SW 1271 (cell line): ENCODE measurements around the gene MAP1LC3B.

ENCODE experiments used
- DNase-seq, 2 experiments: peaks; one replicate each; lab custom pipeline; 2025; lab: John Stamatoyannopoulos, UW

Gene MAP1LC3B

GRCh38 chr16:87432330-87432915 is 40.3 kb downstream of the MAP1LC3B start:
- no peak for DNase-seq

- no peak for DNase-seq
Observed at GRCh38 chr16:87434146-87434667, 42.1 kb downstream of the MAP1LC3B start.

- DNase-seq = no peak
Observed at GRCh38 chr16:87435372-87436224, 43.5 kb downstream of the MAP1LC3B start.

GRCh38 chr16:87436225-87437172 is 44.4 kb downstream of the MAP1LC3B start:
- DNase-seq = no peak

DNA sequence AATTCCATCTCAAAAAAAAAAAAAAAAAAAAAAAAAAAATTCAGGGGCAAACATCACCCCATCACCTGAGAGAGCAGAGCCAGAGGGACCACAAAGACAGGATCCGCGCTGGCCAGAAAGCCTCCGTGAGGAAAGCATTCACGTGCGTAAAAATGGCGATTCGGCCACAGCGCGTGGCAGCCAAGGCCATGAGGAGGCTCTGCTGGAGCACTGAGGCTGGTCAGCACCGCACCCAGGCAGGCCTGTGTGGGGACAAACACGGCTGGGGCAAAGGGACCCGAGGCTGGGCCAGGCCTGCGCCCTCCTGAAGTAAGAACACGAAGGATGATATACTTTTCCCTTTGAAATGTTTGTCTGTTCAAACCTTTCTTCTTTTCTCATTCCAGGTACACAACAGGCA is 45.2 kb downstream of the MAP1LC3B start:
- DNase-seq = no peak

- DNase-seq = no peak
Observed at GRCh38 chr16:87437911-87438610, 45.9 kb downstream of the MAP1LC3B start.

GRCh38 chr16:87438611-87438985 is 46.5 kb downstream of the MAP1LC3B start:
- no peak for DNase-seq

DNA sequence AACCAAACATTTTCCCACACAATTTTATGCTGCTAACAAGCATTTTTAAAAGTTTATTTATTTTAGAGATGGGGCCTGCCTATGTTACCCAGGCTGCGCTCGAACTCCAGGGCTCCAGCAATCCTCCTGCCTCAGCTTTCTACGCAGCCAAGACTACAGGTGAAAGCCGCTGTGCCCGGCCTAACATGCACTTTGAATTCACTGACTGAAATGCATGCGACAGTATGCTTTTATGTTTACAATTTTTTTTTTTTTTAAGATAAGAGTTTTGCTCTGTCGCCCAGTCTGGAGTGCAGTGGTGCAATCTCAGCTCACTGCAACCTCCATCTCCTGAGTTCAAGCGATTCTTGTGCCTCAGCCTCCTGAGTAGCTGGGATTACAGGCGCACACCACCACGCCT is 47.8 kb downstream of the MAP1LC3B start:
- DNase-seq = no peak

DNA sequence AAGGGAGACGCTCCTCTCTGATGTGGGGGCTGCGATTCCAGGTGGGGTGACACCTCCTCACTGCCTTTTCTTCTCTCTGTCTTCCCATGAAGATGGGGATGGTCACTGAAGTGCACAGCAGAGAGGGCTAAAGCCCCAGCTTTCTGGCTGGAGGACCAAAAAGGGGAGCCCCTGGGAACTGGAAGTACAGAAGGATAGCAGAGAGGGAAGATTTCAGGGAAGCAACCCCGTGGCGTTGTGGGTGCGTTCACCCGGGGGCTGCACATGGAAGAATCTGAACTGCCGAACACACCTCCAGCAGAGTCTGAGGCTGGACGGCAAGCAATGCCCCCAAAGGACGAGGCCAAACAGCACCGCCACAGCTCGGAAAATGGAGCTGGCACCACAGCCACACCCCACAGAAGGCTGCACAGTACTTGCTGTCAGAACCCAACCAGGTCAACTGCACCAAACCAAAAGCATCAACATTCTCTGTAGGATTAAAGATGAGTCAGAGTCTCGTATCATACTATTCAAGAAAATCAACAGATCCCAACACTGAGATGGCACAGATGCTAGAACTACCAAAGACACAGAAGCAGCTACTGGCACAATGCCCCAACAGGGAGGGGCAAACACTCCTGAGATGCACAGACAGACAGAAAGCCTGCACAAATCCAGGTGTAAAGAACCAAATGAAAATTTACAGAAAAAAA is 49.9 kb downstream of the MAP1LC3B start:
- DNase-seq = no peak

GRCh38 chr16:87442581-87442966 is 50.4 kb downstream of the MAP1LC3B start:
- no peak for DNase-seq

- no peak for DNase-seq
Observed at GRCh38 chr16:87443016-87443415, 50.9 kb downstream of the MAP1LC3B start.

DNA sequence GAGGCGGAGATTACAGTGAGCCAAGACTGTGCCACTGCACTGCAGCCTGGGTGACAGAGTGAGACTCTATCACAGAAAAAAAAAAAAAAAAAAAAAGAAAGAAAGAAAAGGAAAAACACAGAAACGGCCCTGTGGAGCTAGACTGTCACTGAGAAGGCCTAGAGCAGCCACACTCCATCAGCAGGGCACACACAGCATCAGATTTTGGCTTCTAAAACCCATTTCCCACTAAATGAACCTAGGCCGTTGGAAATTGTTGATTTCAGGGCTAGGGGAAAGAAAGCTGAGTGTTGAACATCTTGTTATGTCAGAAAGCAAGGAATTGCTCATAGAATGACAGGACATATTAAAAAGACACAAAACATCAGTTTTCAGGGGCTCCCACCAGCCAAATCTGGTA is 51.8 kb downstream of the MAP1LC3B start:
- DNase-seq = no peak

GRCh38 chr16:87445486-87445885 is 53.4 kb downstream of the MAP1LC3B start:
- DNase-seq = no peak

DNA sequence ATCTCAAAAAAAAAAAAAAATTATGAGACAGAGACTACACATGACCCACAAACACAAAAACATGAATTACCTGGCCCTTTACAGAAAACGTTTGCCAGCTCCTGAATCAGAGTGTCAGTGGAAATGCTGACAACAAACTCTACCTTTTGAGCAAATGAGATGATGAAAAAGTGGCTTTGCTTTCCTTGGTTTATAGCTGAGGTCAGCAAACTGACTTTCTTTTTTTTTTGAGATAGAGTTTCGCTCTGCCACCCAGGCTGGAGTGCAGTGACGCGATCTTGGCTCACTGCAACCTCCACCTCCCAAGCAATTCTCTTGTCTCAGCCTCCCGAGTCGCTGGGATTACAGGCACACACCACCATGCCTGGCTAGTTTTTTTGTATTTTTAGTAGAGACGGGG is 54.3 kb downstream of the MAP1LC3B start:
- DNase-seq = no peak

DNA sequence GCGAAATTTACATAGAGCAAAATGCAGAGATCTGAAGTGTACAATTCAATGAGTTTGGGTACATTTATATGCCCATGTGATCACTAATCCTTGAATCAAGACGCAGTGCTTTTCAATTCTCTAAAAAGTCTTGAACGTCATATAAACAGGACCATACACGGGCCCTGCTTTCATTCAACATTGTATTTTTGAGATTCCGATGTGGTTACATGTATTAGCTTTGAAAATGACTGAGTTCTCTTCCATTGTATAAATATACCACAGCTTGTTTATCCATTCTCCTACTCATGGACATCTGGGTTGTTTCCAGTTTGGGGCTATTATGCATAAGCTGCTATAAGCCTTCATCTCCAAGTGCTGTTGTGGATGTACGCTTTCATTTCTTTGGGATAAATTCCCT is 55.2 kb downstream of the MAP1LC3B start:
- DNase-seq = no peak

DNA sequence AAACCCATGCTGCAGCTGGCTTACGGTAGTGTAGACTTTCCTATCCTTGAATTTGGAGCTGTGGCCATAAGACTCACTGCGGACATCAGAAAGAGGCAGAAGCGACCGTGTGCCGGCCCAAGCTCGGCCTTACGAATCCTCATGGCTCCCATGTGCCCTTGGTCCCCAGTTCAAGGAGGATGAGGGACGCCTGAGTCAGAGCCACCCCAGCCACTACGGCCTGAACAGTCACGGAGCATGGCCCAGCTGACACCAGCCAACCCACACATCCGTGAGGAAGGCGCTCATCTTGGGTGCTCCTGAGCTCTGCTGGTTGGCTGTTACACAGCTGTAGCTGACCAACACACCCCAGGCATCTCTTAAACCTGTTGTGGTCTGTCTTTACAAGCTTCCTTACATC is 56.7 kb downstream of the MAP1LC3B start:
- no peak for DNase-seq

DNA sequence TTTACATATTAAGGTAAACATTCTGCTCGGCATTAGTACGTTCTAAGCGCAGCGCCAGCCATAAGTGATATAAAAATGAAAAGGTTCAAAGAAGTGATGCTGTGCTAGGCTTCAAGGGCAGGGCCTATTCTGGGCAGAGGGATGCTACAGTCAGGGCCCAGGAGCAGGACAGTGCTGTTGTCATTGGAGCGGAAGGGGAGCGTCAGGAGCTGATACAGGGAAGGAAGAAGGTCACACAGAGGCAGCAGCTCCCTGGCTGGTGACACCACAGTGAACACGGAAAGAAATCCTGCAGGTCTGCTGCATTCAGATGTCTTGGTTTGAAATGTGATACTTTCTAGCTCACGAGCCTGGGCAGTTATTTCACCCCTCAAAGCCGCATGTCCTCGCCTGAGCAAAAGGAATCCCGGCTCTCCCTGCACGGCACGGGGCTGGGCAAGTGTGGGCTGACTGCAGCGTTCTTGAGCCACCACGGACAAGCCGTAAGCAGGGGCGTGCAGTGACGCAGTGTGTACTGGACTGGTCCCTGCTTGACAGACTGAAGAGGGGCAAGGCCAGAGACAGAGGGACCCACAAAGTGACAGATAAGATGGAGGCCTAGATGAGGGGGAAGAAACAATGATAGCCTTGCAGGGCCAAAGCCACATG is 59.6 kb downstream of the MAP1LC3B start:
- DNase-seq = no peak

GRCh38 chr16:87453326-87453725 is 61.2 kb downstream of the MAP1LC3B start:
- no peak for DNase-seq
